Epidermal melanocyte (primary cell): ENCODE data around the gene DPPA3.
"Not testable (repeated sequence)": the region's sequence is repeated elsewhere in the genome, so short reads cannot be mapped to it uniquely, and the experiment has no call there.

Experiments
- DNase-seq: peaks from one replicate; pipeline ENCODE4 v3.0.0; 2011; ENCODE audit warnings: low spot score; ENCODE audit not compliant: insufficient read length

Gene DPPA3

DNA sequence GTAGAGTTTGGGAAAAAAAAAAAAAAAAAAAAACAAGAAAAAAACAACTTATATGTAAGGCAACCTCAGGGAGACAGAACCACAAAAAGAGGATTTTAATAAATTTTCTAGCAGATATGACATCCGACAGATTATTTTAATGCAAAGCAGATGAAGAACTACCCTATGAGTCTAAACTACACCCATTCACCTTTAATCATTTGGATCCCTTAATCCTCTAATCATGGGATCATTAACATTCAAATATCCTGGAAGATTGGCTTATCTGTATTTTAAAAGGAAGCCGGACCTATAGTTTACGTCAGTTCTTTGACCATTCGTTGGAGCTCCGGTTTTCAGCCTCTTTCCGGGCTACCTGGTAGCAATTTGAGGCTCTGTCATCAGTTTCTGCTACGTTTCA lies at the start of gene DPPA3:
Gene DPPA3, plus strand, starts transcription at position 301 of the 400 bp plus-strand sequence. CDS start 138 bp downstream, outside the sequence.
- DNase-seq, result no peak

- DNase-seq, result no peak
These were observed 49.5 kb upstream of the DPPA3 start for GRCh38 chr12:7661741-7662140.

- DNase-seq, result no peak
These were observed 44.6 kb upstream of the DPPA3 start for GRCh38 chr12:7666595-7666994.

GRCh38 chr12:7667125-7667524 lies 44.1 kb upstream of the DPPA3 start:
- no peak for DNase-seq

GRCh38 chr12:7668171-7668570 lies 43.1 kb upstream of the DPPA3 start:
- DNase-seq, result no peak

DNA sequence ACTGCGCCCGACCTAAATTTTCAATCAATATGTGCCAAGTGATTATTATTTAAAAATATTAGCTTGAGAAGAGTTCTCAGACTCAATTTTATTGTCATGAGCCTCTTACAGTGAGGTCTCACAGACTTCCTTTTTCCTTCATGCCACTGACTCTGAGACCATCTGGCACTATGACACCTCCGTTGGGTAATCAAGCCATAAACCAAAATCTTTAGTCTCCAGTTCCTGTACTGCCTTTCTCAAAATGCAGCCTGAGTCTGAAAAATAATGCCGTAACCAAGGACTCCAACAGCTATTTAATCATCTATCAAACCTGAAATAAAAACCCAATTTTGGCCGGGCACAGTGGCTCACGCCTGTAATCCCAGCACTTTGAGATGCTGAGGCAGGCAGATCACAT lies 35.8 kb upstream of the DPPA3 start:
- not testable (repeated sequence) for DNase-seq

DNA sequence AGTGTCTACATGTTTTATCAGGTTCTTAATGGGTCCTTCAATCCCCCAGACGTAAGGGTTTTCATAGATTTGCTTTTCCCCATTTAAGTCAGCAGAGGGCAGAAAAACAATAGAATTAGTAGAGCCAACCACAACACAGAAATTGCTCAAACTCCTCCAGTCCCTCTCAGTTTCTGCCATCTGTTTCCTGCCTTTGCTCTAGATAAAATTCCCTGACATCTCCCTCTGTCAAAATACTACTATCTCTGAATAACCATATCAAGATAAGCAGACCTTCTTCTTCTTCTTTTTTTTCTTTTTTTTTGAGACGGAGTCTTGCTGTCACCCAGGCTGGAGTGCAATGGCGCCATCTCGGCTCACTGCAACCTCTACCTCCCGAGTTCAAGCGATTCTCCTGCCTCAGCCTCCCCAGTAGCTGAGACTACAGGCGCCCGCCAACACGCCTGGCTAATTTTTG lies 33.8 kb upstream of the DPPA3 start:
- DNase-seq, result peak; percentile 54

GRCh38 chr12:7678744-7679143 lies 32.5 kb upstream of the DPPA3 start:
- no peak for DNase-seq

DNA sequence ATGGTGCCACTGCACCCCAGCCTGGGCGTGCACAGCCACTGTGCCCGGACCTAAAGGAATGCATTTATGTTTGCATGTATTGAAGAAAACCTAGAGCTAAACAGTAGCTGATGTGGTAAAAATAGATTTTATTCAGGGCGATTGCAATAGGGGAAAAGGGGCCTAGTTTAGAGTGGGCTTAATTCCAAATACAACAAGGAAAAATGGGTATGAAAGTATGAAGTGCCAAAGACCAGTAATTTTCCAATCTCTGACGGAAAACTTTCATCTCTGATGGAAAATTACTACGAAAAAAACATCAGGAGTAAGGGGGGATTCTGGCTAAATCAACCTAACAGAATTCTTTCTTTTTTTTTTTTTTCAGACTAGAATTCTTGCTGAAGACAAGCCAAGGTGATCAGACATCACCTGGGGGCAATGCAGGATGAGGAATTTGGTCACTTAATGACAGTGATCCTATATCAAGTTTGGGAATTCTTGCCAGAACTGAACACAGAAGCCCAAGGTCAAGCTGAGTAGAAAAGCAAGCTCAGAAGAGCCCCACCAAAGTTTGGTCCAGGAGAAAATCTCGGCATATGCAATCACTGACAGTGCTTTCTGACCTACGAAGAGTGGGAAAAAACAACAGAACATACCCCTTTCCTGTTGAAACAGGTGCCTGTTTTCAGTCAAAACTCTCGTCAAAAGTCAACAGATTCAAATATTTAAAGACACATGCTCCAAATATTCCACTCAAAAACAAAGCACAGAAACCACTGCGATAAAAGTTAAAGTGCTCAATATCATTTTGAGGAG lies 31.8 kb upstream of the DPPA3 start:
- DNase-seq, result no peak

DNA sequence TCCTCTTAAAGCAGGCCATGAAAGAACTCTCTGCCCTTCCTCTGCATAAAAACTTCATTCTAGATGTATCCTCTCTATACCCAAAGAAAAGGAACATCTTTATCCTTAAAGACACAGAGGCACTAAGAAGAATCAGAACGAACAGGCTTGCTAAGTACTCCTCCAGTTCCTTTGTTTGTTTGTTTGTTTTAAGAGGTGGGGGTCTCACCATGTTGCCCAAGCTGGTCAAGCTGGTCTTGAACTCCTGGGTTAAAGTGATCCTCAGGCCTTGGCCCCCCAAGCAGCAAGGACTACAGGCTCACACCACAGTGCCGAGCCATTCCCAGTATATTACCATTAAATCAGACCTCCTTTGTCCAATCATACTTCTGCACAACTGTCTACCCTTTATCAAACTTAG lies 29.7 kb upstream of the DPPA3 start:
- DNase-seq, result no peak

- DNase-seq, result no peak
These were observed 17.4 kb upstream of the DPPA3 start for GRCh38 chr12:7693793-7694192.

DNA sequence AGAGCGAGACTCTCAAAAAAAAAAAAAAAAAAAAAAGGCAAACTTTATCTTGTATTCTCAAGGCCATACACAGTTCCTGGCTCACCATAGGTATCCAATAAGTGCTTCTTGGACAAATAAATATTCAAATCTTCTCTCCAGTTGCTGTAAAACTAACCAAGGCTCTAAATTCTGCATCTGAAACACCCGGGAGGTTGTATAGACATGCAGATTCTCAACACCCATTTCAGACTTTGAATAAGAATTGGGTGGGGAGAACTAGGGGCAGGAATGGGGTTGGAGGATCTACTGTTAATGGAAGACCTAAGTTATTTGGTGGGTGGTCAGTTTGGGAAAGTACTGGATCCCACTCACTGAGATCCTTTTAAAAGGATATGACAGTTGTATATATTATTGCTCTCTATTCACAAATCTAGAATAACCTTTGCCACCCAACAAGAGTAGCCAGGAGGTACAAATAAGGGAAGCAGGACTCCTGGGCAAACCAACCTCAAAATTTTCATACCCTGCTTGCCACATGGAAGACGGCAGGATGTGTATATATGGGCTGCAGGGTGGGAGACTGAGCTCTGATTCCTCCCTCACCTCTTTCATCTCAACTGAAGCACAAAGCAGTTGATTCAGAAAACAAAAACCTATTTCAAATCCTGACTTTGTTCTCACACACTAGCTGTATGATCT lies 16.5 kb upstream of the DPPA3 start:
- no peak for DNase-seq

GRCh38 chr12:7695237-7695560 lies 16.0 kb upstream of the DPPA3 start:
- no peak for DNase-seq

- DNase-seq, result no peak
These were observed 15.6 kb upstream of the DPPA3 start, which contains the start of gene GDF3 for GRCh38 chr12:7695566-7696197. Gene GDF3 (minus strand): TSS chr12:7695775. CDS start chr12:7695728, 47 bp downstream.

DNA sequence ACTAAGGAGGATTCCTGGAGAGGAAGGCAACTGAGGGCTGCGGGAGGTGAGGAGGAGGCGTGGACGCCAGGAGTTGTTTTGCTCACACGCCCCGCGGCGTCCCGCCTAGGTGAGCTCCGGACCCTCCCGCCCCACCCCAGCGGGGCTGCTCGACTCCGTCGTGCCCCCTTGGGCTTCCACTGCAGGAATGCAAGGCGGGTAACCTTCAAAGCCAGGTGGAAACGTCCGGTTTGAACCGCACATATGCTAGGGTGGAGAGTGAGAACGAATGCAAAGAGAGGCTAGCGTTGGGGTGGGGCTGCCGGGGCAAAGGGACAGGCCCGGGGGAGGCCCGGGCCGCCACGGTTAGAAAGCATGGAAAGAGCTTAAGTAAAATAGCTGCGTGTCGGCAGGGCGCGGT lies 5.4 kb upstream of the DPPA3 start:
- no peak for DNase-seq

DNA sequence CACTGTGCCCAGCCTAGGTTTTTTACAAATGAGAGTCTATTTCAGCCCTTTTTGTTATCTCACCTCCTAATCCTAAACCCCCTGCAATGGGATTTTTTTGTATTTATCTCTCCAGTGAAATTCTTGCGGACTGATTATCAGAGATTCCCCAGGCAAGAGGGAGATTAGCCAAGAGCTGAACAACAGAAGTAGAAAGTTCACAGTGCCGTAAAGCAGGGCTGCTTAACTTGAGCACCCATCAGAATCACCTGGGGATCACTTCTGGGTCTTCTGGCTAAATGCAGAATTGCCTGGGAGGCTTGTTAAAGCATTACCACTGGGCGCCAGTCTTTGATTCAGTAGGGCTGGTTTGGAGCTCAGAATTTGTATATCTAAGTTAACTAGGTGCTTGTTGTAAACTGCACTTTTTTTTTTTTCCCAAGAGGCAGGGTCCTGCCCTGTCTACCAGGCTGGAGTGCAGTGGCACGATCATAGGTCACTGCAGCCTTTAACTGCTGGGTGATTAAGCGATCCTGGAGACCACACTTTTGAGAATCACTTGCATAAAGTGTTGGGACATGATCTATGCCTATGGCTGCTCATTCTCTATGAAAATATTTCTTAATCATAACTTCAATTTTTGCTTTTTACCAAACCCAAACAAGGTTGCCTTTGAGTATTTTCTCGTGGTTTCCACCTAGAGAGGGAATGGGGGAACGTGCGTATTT lies 1.1 kb upstream of the DPPA3 start:
- DNase-seq, result no peak

DNA sequence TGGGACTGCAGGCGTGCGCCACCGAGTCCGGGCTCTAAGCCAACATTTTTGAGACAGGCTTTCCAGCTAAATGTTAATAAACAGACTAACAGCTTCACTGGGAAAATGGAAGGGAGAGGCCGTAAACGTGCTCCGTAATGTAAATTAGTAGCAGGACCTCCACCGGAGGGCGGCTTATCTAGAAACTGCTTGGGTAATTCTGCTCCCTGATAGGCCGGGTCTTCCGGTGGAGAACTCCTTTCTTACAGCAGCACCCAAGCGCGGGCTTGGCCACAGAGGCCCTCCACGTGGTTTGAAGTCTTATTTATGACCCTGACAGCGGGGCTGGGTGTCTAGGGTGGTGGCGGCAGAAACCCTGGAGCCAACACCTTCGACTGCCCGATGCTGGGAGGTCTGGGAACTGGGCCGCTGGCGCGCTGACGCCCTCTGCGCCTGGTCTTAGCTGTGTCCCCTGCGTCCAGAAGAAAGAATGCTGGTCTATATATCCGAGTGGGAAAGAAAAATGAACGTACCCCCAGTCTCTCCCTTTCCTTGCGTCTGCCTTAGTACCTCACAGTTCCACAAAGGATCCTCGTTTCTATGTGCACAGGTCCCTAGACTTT lies 1.7 kb downstream of the DPPA3 start:
- no peak for DNase-seq

- DNase-seq, result no peak
These were observed 5.1 kb downstream of the DPPA3 start for GRCh38 chr12:7716381-7716780.

DNA sequence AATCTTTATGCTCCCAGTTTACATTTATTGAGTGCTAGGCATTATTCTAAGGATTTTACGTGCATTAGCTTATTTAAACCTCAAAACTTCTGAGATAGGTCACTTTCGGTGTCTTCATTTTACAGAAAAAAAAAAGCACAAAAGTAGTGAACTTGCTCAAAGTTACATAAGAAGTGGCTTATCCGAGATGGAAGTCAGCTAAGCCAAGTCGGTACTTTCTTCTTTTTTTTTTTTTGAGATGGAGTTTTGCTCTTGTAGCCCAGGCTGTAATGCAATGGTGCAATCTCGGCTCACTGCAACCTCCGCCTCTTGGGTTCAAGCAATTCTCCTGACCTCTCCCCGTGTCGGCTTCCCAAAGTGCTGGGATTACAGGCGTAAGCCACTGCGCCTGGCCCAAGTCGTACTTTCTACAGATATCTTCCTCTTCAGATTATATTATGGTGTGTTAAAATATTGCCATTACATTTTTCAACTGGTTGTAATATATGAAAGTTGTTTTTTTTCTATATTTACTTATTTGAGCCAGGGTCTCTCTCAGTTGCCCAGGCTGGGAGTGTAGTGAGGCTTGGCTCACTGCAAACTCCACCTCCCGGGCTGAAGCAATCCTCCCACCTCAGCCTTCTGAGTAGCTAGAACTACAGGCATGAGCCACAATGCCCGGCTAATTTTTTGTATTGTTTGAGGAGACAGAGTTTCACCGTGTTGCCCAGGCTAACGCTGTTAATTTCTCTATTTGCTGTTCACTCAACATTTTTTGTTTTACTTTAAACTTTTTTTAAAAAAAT lies 8.9 kb downstream of the DPPA3 start:
- no peak for DNase-seq

GRCh38 chr12:7723926-7724325 lies 12.7 kb downstream of the DPPA3 start:
- DNase-seq, result no peak

- DNase-seq, result no peak
These were observed 18.5 kb downstream of the DPPA3 start for GRCh38 chr12:7729746-7730145.
